GM23338 (cell line): ENCODE measurements around the gene CHCHD6.

ENCODE experiments used
- CREB1 ChIP-seq: fragments of 250-450 bp; sonication (Bioruptor Pico); IDR thresholded peaks from 2 replicates; pipeline ENCODE4 v1.5.0; 2020; ENCODE audit warnings: low read depth, mild to moderate bottlenecking, moderate library complexity
- EZH2 ChIP-seq: fragments of 200-600 bp; sonication (generic); IDR thresholded peaks from one replicate; pipeline ENCODE4 v1.8.0; 2017; ENCODE audit warnings: antibody characterized with exemption, mild to moderate bottlenecking, low read depth; ENCODE audit not compliant: unreplicated experiment
- EZH2phosphoT487 ChIP-seq: fragments of 200-600 bp; sonication (generic); IDR thresholded peaks from one replicate; pipeline ENCODE4 v1.8.1; 2018; ENCODE audit warnings: antibody characterized with exemption; ENCODE audit not compliant: unreplicated experiment
- JUNB ChIP-seq: IDR thresholded peaks from one replicate; pipeline ENCODE4 v1.6.1; 2016; ENCODE audit warnings: antibody characterized with exemption; ENCODE audit not compliant: unreplicated experiment
- NANOG ChIP-seq: IDR thresholded peaks from 2 replicates; pipeline ENCODE4 v1.6.1; 2016; ENCODE audit warnings: antibody characterized with exemption, borderline replicate concordance
- POLR2AphosphoS5 ChIP-seq: IDR thresholded peaks from 2 replicates; pipeline ENCODE4 v1.6.1; 2016; ENCODE audit warnings: antibody characterized with exemption, low read depth
- STAT1 ChIP-seq: IDR thresholded peaks from one replicate; pipeline ENCODE4 v1.6.1; 2016; ENCODE audit warnings: antibody characterized with exemption; ENCODE audit not compliant: unreplicated experiment
- ZNF114 ChIP-seq: fragments of 250-450 bp; sonication (Bioruptor Pico); IDR thresholded peaks from 2 replicates; pipeline ENCODE4 v1.5.0; 2020; ENCODE audit warnings: mild to moderate bottlenecking, moderate library complexity
- ZNF331 ChIP-seq: fragments of 250-450 bp; sonication (Bioruptor Pico); IDR thresholded peaks from 2 replicates; pipeline ENCODE4 v1.5.0; 2020; ENCODE audit warnings: low read depth, mild to moderate bottlenecking, moderate library complexity
- TF ChIP-seq, protein P1 (sequence below), 2 experiments: fragments of 200-600 bp in 1 of 2; sonication (generic) in 1 of 2; conservative IDR thresholded peaks; 2 replicates each; pipeline versions ENCODE4 v1.5.1 to v1.6.1; 2016 to 2017; ENCODE audit warnings: antibody characterized with exemption in 2 of 2, low read depth in 2 of 2, mild to moderate bottlenecking in 2 of 2, moderate library complexity in 1 of 2
- TF ChIP-seq, protein P2 (sequence below): IDR thresholded peaks from one replicate; pipeline ENCODE4 v1.6.1; 2018; ENCODE audit warnings: antibody characterized with exemption; ENCODE audit not compliant: unreplicated experiment
- TF ChIP-seq, protein P3 (sequence below): fragments of 250-450 bp; sonication (Bioruptor Pico); IDR thresholded peaks from 2 replicates; pipeline ENCODE4 v1.5.0; 2020; ENCODE audit warnings: mild to moderate bottlenecking, moderate library complexity
- TF ChIP-seq, protein P4 (sequence below): IDR thresholded peaks from 2 replicates; pipeline ENCODE4 v1.6.1; 2016; ENCODE audit warnings: antibody characterized with exemption

DNA sequence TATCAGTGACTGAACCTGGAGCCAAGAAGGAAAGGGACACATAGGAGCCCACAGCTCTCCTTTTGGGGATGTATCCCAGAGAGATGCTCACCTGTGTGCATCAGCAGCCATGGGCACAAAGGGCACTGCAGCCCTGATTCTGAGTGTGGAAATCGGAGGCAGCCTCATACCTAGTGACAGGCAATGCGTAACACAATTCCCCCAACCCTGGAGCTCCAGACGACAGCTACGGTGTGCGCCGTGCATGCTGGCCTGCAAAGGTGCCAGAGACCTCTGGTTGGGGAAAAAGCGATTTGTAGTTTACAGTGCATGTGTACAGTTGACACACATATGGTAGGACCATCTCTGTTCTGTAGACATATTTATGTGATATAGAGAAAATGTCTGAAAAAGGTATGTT, 219.9 kb downstream of the CHCHD6 start:
- TF ChIP-seq, protein P1, sequence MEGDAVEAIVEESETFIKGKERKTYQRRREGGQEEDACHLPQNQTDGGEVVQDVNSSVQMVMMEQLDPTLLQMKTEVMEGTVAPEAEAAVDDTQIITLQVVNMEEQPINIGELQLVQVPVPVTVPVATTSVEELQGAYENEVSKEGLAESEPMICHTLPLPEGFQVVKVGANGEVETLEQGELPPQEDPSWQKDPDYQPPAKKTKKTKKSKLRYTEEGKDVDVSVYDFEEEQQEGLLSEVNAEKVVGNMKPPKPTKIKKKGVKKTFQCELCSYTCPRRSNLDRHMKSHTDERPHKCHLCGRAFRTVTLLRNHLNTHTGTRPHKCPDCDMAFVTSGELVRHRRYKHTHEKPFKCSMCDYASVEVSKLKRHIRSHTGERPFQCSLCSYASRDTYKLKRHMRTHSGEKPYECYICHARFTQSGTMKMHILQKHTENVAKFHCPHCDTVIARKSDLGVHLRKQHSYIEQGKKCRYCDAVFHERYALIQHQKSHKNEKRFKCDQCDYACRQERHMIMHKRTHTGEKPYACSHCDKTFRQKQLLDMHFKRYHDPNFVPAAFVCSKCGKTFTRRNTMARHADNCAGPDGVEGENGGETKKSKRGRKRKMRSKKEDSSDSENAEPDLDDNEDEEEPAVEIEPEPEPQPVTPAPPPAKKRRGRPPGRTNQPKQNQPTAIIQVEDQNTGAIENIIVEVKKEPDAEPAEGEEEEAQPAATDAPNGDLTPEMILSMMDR (conservative IDR thresholded peaks at IDR 0.05; ENCODE audit: low read depth in 2 of 2) = no peak
- TF ChIP-seq EZH2 = no peak
- TF ChIP-seq EZH2phosphoT487 = no peak
- no peak for TF ChIP-seq POLR2AphosphoS5
- TF ChIP-seq JUNB = no peak
- TF ChIP-seq, protein P2, sequence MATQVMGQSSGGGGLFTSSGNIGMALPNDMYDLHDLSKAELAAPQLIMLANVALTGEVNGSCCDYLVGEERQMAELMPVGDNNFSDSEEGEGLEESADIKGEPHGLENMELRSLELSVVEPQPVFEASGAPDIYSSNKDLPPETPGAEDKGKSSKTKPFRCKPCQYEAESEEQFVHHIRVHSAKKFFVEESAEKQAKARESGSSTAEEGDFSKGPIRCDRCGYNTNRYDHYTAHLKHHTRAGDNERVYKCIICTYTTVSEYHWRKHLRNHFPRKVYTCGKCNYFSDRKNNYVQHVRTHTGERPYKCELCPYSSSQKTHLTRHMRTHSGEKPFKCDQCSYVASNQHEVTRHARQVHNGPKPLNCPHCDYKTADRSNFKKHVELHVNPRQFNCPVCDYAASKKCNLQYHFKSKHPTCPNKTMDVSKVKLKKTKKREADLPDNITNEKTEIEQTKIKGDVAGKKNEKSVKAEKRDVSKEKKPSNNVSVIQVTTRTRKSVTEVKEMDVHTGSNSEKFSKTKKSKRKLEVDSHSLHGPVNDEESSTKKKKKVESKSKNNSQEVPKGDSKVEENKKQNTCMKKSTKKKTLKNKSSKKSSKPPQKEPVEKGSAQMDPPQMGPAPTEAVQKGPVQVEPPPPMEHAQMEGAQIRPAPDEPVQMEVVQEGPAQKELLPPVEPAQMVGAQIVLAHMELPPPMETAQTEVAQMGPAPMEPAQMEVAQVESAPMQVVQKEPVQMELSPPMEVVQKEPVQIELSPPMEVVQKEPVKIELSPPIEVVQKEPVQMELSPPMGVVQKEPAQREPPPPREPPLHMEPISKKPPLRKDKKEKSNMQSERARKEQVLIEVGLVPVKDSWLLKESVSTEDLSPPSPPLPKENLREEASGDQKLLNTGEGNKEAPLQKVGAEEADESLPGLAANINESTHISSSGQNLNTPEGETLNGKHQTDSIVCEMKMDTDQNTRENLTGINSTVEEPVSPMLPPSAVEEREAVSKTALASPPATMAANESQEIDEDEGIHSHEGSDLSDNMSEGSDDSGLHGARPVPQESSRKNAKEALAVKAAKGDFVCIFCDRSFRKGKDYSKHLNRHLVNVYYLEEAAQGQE = no peak
- TF ChIP-seq, protein P3, sequence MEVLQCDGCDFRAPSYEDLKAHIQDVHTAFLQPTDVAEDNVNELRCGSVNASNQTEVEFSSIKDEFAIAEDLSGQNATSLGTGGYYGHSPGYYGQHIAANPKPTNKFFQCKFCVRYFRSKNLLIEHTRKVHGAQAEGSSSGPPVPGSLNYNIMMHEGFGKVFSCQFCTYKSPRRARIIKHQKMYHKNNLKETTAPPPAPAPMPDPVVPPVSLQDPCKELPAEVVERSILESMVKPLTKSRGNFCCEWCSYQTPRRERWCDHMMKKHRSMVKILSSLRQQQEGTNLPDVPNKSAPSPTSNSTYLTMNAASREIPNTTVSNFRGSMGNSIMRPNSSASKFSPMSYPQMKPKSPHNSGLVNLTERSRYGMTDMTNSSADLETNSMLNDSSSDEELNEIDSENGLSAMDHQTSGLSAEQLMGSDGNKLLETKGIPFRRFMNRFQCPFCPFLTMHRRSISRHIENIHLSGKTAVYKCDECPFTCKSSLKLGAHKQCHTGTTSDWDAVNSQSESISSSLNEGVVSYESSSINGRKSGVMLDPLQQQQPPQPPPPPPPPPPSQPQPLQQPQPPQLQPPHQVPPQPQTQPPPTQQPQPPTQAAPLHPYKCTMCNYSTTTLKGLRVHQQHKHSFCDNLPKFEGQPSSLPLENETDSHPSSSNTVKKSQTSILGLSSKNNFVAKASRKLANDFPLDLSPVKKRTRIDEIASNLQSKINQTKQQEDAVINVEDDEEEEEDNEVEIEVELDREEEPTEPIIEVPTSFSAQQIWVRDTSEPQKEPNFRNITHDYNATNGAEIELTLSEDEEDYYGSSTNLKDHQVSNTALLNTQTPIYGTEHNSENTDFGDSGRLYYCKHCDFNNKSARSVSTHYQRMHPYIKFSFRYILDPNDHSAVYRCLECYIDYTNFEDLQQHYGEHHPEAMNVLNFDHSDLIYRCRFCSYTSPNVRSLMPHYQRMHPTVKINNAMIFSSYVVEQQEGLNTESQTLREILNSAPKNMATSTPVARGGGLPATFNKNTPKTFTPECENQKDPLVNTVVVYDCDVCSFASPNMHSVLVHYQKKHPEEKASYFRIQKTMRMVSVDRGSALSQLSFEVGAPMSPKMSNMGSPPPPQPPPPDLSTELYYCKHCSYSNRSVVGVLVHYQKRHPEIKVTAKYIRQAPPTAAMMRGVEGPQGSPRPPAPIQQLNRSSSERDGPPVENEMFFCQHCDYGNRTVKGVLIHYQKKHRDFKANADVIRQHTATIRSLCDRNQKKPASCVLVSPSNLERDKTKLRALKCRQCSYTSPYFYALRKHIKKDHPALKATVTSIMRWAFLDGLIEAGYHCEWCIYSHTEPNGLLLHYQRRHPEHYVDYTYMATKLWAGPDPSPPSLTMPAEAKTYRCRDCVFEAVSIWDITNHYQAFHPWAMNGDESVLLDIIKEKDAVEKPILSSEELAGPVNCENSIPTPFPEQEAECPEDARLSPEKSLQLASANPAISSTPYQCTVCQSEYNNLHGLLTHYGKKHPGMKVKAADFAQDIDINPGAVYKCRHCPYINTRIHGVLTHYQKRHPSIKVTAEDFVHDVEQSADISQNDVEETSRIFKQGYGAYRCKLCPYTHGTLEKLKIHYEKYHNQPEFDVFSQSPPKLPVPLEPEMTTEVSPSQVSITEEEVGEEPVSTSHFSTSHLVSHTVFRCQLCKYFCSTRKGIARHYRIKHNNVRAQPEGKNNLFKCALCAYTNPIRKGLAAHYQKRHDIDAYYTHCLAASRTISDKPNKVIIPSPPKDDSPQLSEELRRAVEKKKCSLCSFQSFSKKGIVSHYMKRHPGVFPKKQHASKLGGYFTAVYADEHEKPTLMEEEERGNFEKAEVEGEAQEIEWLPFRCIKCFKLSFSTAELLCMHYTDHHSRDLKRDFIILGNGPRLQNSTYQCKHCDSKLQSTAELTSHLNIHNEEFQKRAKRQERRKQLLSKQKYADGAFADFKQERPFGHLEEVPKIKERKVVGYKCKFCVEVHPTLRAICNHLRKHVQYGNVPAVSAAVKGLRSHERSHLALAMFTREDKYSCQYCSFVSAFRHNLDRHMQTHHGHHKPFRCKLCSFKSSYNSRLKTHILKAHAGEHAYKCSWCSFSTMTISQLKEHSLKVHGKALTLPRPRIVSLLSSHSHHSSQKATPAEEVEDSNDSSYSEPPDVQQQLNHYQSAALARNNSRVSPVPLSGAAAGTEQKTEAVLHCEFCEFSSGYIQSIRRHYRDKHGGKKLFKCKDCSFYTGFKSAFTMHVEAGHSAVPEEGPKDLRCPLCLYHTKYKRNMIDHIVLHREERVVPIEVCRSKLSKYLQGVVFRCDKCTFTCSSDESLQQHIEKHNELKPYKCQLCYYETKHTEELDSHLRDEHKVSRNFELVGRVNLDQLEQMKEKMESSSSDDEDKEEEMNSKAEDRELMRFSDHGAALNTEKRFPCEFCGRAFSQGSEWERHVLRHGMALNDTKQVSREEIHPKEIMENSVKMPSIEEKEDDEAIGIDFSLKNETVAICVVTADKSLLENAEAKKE (CRISPR knock-in tag) = no peak
- no peak for TF ChIP-seq NANOG
- no peak for TF ChIP-seq STAT1
- no peak for TF ChIP-seq CREB1 (CRISPR knock-in tag)
- TF ChIP-seq ZNF114 (CRISPR knock-in tag) = no peak
- TF ChIP-seq, protein P4, sequence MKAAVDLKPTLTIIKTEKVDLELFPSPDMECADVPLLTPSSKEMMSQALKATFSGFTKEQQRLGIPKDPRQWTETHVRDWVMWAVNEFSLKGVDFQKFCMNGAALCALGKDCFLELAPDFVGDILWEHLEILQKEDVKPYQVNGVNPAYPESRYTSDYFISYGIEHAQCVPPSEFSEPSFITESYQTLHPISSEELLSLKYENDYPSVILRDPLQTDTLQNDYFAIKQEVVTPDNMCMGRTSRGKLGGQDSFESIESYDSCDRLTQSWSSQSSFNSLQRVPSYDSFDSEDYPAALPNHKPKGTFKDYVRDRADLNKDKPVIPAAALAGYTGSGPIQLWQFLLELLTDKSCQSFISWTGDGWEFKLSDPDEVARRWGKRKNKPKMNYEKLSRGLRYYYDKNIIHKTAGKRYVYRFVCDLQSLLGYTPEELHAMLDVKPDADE = no peak
- no peak for TF ChIP-seq ZNF331 (CRISPR knock-in tag)
